ENCODE results near the gene TBCD.

GRCh38 chr17:82795615-82796014 lies 43.8 kb downstream of the TBCD start:
- TF ChIP-seq CTCF (IDR thresholded peaks at IDR 0.05): no peak
- no peak for TF ChIP-seq POLR2A (IDR thresholded peaks at IDR 0.05)
